Measurements from ENCODE around the gene GNL3. TPM values are rescaled to one million over a fixed set of nuclear protein-coding genes. Genes with fewer than 3 reads are reported as not detected.

The GNL3 gene
- total RNA-seq, 1 experiment from 2014 or later, result 205 TPM

DNA sequence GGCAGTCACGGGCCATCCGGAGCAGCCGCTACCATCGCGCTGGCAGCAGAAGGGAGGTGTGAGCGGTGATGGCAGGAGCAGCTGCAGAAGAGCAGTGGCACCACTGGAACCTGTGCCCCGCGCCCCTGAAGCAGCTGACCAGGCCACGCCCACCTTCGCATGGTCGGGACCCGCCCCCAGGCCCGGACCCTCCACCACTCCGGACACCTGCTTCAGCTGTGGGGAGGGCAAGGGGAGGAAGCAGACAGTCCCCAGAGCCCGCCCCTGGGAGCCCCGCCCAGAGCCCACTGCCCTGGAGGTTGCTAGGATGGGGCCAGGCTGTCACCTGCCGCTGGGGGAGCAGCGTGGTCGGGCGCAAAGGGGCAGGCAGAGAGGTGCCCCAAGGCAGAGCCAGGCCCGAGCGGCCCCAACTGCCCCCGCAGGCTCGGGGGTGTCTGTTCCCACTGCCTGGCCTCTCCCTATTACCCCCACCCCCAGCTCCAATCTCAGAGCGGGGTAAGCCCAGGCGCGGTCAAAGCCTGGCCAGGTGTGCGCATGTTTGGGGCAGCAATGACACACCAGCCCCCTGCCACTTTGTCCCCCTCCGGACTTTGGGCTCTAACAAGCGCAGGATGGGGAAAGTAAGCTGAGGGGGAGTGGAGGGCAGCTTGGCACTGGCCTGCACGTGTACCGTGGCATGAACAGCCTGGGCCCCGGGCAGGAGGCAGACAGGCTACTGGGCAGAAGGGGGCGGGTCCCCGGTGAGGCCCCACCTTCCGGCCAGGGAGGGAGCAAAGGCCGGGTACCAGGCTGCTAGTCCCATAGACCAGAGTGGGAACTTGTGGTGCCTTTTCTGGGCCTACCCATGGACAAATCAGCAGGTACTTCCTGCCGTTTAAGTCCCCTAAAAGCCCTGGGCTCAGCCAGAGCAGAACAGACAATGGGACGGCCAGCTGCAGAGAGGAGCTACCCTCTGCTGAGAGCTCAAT is 28.8 kb downstream of the GNL3 start:
- no peaks in the 10 kb centered on the region for H4K20me1 ChIP-seq (ENCODE audit: insufficient read depth)

DNA sequence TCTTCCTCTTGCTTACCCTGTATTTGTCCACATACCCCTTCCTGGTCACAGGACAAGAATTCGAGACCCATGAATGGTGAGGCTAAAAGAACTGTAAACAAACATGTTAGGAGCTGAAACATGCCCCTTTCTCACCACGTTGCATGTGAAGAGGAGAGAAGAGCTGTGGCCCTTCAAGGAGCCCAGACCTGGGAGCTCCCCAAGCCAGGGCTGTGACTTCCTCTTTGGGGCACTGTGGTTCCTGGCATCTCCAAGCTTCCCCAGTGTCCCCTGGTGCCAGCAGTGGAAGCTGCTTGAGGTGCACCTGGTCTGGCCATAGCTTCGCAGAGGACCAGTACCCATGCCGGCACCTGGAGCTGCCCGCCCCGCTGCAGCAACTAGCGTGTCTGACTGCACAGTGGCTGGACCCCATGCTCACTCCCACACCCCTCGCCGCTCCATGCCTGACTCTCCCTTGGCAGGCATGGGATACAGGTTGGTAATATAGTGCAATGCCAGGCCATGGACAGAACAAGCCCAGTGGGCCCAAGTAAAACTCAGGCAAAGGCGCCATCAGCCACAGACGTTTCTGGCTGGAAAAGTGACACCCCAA is 30.0 kb downstream of the GNL3 start:
- CTCF ChIA-PET, result no interaction called here
- Histone ChIP-seq H3K4me1 (ENCODE audit: control insufficient read depth in 1 of 2, insufficient read depth in 2 of 2, low read length in 2 of 2) (no peaks in the 10 kb centered on the region), H3K4me3 (replicated peaks in 1 of 2; ENCODE audit: low read depth in 1 of 2, low read length in 2 of 2) (no peak overlapping the region), H3K27me3 (ENCODE audit: insufficient read depth, low read length) (no peaks in the 10 kb centered on the region), H2AFZ (ENCODE audit: low read depth, low read length, poor library complexity, severe bottlenecking) (no peak overlapping the region), H3K4me2 (ENCODE audit: low read length) (no peak overlapping the region), H3K9ac (ENCODE audit: low read length) (no peak overlapping the region), H3K27ac (ENCODE audit: low read depth, low read length) (no peak overlapping the region), H3K79me2 (ENCODE audit: insufficient read depth, low read length) (no peaks in the 10 kb centered on the region), H3K9me3 (ENCODE audit: control insufficient read depth in 1 of 2, insufficient read depth in 1 of 2, low read depth in 1 of 2, low read length in 2 of 2) (no peaks in the 10 kb centered on the region), H3K36me3 (ENCODE audit: control insufficient read depth in 1 of 2, insufficient read depth in 2 of 2, low read length in 2 of 2) (peaks cover 0 to 3% of the 10 kb centered on the region in 2 experiments; a peak in 1 of 4 replicates), H4K20me1 (ENCODE audit: insufficient read depth) (no peaks in the 10 kb centered on the region), H3K9me2 (ENCODE audit: insufficient read depth) (no peaks in the 10 kb centered on the region)
- DNase-seq (ENCODE audit: low read depth, low spot score), result no peak
- BruUV-seq (replicated peaks), result no TSS peak
- POLR2A ChIA-PET, result no interaction called here
- RAD21 ChIA-PET (ENCODE audit: low non-redundant PET in 1 of 2, low total read pairs in 2 of 2, uncharacterized antibody in 2 of 2, unreplicated experiment in 2 of 2), result no interaction called here
- intact Hi-C loops (cut with micrococcal nuclease), result no loop called here
- no peak for ATAC-seq
- TF ChIP-seq JUND (IDR thresholded peaks at IDR 0.05), result no peak
- no peak for TF ChIP-seq ZFX (IDR thresholded peaks at IDR 0.05)
- no peak for TF ChIP-seq ZNF274 (IDR thresholded peaks at IDR 0.05; ENCODE audit: low read depth, low read length)
- no peak for TF ChIP-seq FOSL1 (IDR thresholded peaks at IDR 0.05; ENCODE audit: low read depth)
- TF ChIP-seq POLR2A (IDR thresholded peaks at IDR 0.05; ENCODE audit: borderline replicate concordance, extremely low read depth, insufficient read depth, insufficient read length), result no peak
- TF ChIP-seq SIN3A (IDR thresholded peaks at IDR 0.05; ENCODE audit: low read depth), result no peak
- TF ChIP-seq, protein P1, sequence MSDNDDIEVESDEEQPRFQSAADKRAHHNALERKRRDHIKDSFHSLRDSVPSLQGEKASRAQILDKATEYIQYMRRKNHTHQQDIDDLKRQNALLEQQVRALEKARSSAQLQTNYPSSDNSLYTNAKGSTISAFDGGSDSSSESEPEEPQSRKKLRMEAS (IDR thresholded peaks at IDR 0.05), result no peak
- TF ChIP-seq POLR2AphosphoS5 (IDR thresholded peaks at IDR 0.05; ENCODE audit: low read depth, low read length), result no peak
- TF ChIP-seq EGR1 (IDR thresholded peaks at IDR 0.05; ENCODE audit: low read depth), result no peak
- no peak for TF ChIP-seq ELF1 (IDR thresholded peaks at IDR 0.05; ENCODE audit: borderline replicate concordance, low read depth)
- TF ChIP-seq, protein P2, sequence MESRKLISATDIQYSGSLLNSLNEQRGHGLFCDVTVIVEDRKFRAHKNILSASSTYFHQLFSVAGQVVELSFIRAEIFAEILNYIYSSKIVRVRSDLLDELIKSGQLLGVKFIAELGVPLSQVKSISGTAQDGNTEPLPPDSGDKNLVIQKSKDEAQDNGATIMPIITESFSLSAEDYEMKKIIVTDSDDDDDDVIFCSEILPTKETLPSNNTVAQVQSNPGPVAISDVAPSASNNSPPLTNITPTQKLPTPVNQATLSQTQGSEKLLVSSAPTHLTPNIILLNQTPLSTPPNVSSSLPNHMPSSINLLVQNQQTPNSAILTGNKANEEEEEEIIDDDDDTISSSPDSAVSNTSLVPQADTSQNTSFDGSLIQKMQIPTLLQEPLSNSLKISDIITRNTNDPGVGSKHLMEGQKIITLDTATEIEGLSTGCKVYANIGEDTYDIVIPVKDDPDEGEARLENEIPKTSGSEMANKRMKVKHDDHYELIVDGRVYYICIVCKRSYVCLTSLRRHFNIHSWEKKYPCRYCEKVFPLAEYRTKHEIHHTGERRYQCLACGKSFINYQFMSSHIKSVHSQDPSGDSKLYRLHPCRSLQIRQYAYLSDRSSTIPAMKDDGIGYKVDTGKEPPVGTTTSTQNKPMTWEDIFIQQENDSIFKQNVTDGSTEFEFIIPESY (IDR thresholded peaks at IDR 0.05; ENCODE audit: extremely low read depth, insufficient replicate concordance, low read length), result no peak
- TF ChIP-seq, protein P3, sequence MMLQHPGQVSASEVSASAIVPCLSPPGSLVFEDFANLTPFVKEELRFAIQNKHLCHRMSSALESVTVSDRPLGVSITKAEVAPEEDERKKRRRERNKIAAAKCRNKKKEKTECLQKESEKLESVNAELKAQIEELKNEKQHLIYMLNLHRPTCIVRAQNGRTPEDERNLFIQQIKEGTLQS (IDR thresholded peaks at IDR 0.05), result no peak
- no peak for TF ChIP-seq TCF7L2 (IDR thresholded peaks at IDR 0.05; ENCODE audit: borderline replicate concordance, extremely low read depth, insufficient read depth, insufficient read length)

More for the DNA sequence above, 28.8 kb downstream of the GNL3 start:
- no peaks in the 10 kb centered on the region for H3K9me2 ChIP-seq (ENCODE audit: insufficient read depth)
- H3K27ac ChIP-seq (ENCODE audit: low read depth, low read length), result no peak overlapping the region
- no peaks in the 10 kb centered on the region; a peak in 1 of 4 replicates for H3K36me3 ChIP-seq (ENCODE audit: control insufficient read depth in 1 of 2, insufficient read depth in 2 of 2, low read length in 2 of 2)
- ChIA-PET POLR2A (interaction anchor here (0.6 kb wide), 1 partner anchor 290 kb away, joined by 3 read pairs; no protein-coding TSS in a partner anchor), CTCF (no interaction called here), RAD21 (ENCODE audit: low non-redundant PET in 1 of 2, low total read pairs in 2 of 2, uncharacterized antibody in 2 of 2, unreplicated experiment in 2 of 2) (no interaction called here)
- H2AFZ ChIP-seq (ENCODE audit: low read depth, low read length, poor library complexity, severe bottlenecking), result no peak overlapping the region
- H3K4me2 ChIP-seq (ENCODE audit: low read length), result no peak overlapping the region
- H3K4me3 ChIP-seq (replicated peaks in 1 of 2; ENCODE audit: low read depth in 1 of 2, low read length in 2 of 2), result no peak overlapping the region
- intact Hi-C loops (cut with micrococcal nuclease), result no loop called here
- ATAC-seq (peak; percentile 74), DNase-seq (ENCODE audit: low read depth, low spot score) (no peak)
- BruUV-seq (replicated peaks), result no TSS peak
- H3K9ac ChIP-seq (ENCODE audit: low read length), result no peak overlapping the region
- no peak for TF ChIP-seq POLR2A (IDR thresholded peaks at IDR 0.05; ENCODE audit: borderline replicate concordance, extremely low read depth, insufficient read depth, insufficient read length)
- TF ChIP-seq SRF (IDR thresholded peaks at IDR 0.05; ENCODE audit: low read depth), result no peak
- no peak for TF ChIP-seq FOSL1 (IDR thresholded peaks at IDR 0.05; ENCODE audit: low read depth)
- TF ChIP-seq EZH2 (IDR thresholded peaks at IDR 0.05), result no peak
- H3K9me3 ChIP-seq (ENCODE audit: control insufficient read depth in 1 of 2, insufficient read depth in 1 of 2, low read depth in 1 of 2, low read length in 2 of 2), result no peaks in the 10 kb centered on the region
- H3K27me3 ChIP-seq (ENCODE audit: insufficient read depth, low read length), result no peaks in the 10 kb centered on the region
- no peaks in the 10 kb centered on the region for H3K79me2 ChIP-seq (ENCODE audit: insufficient read depth, low read length)
- no peaks in the 10 kb centered on the region for H3K4me1 ChIP-seq (ENCODE audit: control insufficient read depth in 1 of 2, insufficient read depth in 2 of 2, low read length in 2 of 2)

Measured in HCT116 (cell line).